ENCODE results near the gene REXO5.
"Not testable (repeated sequence)": the region's sequence is repeated elsewhere in the genome, so short reads cannot be mapped to it uniquely, and the experiment has no call there.

Gene REXO5

DNA sequence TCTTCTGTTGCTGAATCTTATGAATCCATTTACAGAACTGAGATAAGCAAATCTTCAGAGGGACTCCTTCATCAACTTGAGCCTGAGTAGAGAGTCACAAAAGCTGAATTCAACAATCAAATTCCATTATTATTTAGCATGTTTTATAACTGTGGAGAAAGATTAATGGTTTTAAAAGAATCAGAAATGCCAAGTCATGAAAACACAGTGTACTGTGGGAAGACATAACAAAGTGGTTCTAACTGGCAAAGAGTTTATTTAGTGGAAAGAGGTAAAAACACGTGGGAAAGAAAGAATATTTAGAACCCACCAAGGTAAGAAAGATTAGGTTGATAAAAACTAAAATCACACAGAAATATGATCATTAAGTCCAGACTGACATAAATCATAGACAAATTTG is 5.0 kb upstream of the REXO5 start:
- DNase-seq: no peak

DNA sequence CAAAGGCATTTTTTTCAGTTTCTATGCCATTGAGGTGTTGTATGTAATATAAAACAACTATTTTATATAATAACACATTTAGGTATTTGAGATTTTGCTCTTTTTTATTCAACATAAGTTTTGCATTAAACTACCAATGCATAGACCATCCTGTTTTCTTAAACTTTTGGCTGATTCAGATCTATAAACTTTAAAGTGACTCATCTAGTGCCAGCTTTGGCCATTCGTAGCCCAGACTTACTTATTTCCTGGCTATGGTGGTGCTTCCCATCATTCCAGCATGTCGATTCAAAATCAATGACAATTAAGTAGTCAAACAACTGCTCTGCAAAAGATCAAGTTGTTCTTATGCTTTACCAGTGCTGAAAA is 3.2 kb upstream of the REXO5 start:
- DNase-seq: no peak

DNA sequence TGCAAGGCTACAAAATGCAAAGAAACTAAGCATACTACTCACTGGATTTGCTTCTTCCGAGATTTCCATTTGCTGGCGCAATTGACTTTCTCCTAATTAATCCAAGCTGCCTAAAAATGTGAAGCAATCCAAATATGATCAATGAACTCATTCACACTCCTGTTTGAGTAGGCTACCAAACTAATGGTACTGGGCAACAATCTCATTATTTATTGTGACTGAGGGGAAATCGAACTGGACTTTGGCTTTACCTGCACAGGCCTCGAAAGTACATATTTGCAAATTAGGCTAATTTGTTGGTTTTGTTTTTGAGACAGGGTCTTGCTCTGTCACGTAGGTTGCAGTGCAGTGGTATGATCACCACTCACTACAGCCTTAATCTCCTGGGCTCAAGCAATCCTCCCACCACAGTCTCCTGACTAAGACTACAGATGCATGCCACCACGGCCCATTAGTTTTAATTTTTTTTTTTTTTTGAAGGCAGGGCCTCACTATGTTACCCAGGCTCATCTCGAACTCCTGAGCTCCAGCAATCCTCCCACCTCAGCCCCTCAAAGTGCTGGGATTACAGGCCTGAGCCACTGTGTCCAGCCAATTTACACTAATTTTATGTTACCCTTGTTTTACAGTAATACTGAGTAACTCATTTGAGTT is 2.6 kb upstream of the REXO5 start:
- DNase-seq: no peak

DNA sequence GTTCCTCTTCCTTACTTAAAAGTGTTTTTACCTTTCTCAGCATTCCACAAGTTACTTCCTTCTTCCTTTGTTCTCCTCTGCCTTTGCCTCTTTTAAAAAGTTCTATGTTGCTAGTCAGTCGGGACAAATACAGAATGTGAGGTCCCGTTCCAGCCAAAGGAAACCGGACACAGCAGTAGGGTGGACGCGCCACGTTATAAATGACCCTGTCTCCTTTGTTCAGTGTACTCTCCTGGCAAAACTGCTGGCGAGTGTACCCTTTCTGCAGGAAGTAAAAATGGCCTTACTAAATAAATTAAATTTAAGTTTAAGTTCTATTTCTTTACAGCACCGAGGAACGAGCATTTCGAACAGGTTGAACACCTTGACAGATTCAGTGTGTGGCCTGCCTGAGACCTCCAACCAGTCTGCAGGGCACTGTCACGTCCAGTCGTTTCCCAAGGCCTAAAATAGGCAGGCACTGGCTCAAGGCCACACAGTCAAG is 601 bp upstream of the REXO5 start:
- DNase-seq: not testable (repeated sequence)

DNA sequence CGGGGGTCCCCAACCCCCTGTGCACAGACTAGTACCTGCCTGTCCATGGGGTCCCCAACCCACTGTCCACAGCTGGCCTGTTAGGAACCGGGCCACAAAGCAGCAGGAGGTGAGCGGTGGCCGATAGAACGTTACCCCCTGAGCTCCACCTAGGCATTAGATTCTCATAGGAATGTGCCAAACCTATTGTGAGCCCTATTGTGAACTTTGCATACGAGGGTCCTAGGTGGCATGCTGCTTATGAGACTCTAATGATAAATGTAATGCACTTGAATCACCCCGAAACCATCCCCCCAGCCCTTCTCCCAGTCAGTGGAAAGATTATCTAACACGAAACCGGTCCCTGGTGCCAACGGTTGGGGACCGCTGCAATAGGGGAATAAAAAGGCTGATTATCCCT is 1.5 kb downstream of the REXO5 start:
- no peak for DNase-seq

DNA sequence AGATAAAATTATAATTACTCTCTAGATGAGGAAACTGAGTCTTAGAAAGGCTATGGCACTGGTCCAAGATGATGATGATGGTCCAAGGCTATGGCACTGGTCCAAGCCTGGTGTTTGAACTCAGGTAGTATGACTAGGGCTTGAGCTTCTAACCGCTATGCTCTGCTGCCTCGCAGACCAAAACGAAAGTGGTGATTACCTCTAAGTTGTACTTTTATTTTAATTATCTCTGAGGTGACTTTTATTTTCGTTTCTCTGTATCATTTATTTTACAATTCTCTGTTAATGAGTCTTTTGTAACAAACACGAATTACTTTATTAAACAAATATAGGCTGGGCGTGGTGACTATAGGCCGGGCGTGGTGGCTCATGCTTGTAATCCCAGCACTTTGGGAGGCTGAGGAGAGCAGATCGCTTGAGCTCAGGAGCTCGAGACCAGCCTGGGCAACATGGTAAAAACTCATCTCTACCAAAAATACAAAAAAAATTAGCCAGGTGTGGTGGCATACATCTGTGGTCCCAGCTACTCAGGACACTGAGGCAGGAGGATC is 5.6 kb downstream of the REXO5 start:
- DNase-seq: no peak

DNA sequence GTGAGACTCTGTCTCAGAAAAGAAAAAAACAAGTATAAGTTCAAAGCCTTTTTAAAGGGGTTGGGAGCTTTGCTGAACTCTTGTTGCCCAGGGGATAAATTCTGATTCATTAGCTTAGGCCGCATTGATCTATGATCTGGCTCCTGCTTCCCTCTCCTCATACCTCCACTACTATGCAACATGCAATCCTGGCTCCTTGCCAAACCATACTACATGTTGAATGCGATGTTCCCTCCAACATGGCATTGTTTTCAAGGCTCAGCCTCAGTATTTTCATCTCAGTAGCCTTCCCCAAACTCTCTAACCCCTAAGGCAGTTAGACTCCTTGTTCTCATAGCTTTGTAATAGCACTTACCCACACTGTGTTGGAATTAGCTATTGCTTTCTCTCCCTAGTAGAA is 6.2 kb downstream of the REXO5 start:
- no peak for DNase-seq

DNA sequence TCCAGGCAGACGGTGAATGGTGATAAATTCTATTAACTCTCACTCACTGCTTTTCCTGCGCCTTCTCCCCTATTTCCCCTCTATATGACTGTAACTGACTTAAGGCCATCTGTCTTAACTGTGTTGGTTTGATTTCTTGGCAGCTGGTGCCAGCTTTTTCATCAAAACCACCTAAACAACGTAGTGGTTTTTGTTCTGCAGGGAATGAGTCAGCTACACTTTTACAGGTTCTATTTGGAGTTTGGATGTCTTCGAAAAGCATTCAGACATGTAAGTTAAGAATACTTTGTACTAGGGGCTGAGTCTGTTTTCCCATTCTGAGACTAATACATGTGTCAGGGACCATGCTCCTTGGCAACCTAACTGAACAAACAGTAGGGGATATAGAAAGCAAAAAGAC is 8.5 kb downstream of the REXO5 start:
- DNase-seq: no peak

DNA sequence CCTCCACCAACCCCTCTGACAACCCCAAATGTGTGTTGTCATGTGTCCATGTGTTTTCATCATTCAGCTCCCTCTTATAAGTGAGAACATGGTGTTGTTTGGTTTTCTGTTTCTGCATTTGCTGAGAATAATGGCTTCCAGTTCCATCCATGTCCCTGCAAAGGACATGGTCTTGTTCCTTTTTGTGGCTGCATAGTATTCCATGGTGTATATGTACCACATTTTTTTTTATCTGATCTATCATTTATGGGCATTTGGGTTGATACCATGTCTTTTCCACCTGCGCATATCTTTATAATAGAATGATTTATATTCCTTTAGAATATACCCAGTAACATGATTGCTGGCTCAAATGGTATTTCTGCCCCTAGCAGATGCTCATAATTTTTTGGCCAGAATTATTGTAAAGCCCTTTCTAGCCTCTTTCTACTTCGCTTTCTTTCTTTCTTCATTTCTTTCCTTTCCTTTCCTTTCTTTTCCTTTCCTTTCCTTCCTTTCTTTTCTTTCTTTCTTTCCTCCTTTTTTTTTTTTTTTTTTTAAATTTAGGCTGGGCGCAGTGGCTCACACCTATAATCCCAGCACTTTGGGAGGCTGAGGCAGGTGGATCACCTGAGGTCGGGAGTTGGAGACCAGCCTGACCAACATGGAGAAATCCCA is 12.7 kb downstream of the REXO5 start:
- DNase-seq: no peak

DNA sequence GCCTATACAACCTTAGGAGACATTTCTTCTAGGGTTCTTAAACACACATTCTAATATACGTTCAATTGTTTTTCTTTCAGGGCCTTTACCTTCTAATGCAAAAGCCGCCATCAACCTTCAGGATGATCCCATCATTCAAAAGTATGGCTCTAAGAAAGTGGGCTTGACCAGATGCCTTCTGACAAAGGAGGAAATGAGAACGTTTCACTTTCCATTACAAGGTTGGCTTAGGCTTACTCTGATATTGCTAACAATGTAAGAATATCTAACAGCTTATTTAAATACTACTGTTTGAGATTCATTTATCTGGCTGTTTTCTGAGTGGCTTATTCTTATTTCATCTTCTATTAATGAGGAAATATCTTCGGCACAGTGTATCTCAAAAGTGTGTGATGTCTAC is 15.4 kb downstream of the REXO5 start:
- DNase-seq: no peak

DNA sequence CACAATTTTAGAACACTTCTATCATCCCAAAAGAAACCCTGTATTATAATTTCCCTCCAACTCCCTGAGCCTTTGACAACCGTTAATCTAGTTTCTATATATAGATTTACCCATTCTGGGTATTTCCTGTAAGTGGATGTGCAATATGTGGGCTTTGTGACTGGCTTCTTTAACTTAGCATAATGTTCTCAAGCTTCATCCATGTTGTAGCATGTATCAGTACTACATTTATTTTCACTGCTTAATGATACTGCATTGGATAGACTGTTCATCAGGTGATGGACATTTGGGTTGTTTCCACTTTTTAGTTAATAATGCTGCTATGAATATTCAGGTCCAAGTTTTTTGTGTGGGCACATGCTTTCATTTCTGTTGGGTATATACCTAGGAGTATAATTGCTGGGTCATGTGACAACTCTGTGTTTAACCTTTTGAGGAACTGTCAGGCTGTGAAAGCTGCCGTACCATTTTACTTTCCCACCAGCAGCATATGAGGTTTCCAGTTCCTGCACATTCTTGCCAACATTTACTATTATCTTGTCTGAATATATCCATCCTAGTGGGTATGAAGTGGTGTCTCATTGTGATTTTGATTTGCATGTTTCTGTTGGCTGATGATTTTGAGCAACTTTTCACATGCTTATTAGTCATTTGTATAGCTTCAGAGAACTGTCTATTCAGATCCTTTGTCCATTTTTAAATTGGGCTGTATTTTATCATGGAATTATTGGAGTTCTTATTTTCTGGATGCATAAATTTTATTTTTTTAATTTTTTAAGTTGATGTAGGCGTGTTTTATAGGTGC is 16.4 kb downstream of the REXO5 start:
- no peak for DNase-seq

DNA sequence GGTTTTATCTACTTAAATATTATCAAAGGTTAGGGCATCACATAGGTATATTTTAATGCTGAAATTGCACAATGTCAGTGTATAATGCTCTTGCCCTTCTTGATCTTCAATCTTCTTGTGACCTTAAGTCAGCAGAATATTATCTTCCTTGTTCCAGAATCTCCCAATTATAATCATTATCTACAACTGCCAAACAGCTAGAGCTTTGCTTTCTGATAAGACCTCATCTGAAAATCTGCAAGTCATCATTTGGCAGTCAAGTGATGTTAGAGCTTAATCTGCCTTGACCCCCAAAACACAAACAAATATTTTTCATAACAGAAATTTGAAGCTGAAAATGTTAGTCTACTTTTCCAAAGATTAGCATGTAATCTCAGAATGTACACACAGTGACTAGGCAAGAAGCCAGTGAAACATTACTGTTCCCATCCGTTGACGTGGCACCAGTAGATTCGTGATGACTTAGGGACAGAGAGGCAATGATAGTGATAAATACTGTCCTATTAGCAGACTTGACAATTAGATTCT is 19.8 kb downstream of the REXO5 start:
- DNase-seq: no peak

DNA sequence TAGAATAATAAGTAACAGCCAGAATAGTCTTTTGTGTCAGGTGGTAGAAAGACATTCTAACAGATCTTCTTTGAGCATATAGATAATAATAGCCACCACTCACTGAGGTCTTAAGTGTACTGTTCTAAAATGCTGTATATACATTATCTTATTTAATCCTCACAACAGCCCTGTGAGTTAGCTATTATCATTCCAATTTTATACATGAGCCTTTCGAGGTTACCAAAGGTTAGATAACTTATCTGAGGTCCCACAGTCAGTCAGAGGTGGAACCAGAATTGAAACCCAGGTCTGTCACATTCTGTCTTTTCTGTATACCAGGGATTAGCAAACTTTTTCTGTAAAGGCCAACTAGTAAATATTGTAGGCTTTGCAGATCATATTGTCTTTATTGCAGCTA is 23.2 kb downstream of the REXO5 start:
- no peak for DNase-seq

DNA sequence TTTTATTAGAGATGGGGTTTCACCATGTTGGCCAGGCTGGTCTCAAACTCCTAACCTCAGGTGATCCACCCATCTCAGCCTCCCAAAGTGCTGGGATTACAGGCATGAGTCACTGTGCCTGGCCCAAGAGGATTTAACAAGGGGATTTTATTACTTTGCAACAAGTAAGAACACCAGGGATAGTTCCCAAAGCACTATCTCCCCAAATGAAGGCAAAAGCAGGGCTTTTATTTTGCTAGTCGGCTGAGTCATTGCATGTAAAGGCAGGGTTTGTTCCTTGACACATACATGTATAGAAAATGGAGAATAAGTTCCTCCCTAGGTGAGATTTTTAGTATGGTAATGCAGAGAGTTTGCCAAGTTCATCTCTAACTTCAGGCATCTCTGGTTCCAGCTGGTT is 24.0 kb downstream of the REXO5 start:
- no peak for DNase-seq

DNA sequence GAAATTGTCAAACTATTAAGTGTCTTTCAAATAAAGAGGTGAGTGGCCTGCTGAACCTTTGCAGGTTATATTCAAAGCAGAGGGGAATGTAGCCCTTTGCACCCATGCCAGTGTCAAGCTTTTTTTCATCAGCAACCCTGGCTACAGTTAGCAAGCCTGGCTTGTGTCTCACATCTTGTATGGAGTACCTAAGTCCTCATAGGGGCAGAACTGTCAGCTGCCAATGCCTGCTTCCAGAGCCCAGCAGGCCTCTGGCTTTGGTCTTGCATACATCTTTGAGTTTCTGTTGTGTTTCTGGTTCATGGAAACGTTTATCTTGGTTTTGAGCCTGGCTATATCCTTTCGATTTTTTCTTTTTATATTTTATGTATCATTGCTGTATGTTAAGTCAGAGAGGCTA is 26.8 kb downstream of the REXO5 start:
- DNase-seq: no peak

DNA sequence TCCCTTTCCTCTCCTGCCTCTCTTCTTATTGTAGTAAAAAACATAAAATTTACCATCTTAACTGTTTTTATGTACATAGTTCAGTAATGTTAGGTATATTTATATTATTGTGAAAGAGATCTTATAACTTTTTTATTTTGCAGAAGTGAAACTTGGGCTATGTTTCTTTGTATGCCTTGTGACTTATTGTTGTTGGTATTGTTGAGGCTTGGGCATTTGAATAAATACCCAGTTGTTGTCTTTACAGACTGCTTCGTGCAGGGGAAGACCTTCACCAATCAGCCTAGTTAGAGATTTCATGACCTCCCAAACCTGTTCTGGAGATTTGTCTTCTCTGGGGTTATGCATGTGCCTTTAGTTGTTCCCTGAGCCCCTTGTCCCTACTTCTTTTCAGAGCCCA is 31.9 kb downstream of the REXO5 start:
- DNase-seq: no peak

DNA sequence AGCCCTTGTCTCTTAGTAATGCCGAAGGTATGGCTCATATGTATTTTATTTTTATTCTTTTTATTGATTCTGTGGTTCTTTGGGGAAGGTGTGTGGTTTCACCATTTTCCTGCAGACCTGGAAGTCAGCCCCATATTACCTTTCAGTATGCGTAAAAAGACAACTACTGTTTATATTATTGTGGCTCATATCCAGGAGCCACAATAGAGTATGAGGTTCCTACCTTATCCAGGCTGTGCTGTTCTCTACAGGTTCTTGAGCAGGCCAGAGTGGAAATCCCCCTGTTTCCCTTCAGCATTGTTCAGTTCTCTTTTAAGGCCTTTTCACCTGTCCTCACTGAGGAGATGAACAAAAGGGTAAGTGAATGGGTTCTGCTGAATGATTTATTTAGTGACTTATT is 33.2 kb downstream of the REXO5 start:
- no peak for DNase-seq

DNA sequence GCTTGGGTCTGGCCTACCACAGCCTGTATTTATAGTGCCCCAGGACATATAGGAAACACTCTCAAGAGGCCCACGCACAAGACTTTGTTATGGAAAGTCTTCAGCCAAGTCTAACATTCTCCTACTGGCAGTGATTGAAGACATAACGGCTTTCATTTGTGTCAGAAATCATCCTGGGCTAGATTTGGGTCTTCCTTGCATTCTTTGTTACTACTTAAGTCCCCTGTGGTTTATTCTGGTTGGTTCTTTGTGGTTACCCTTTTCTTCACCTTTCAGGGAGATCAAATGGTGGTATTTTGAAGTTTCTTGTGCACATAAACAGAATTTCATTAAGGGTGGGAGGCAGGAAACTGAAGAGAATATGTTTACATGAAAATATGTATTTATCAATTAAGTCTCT is 37.7 kb downstream of the REXO5 start:
- no peak for DNase-seq

DNA sequence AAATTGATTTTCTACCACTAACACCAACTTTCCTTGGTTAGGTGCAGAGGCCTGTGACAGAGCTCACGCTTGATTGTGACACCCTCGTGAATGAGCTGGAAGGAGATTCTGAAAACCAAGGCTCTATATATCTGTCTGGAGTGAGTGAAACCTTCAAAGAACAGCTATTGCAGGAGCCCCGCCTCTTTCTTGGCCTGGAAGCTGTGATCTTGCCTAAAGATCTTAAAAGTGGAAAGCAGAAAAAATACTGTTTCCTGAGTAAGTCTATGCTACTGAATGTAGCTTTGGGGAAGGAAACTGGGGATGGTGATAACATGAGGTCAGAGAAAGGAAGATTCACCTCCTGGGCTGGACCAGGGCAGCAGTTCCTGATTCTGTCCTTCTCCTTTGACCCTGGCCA is 38.3 kb downstream of the REXO5 start:
- no peak for DNase-seq

DNA sequence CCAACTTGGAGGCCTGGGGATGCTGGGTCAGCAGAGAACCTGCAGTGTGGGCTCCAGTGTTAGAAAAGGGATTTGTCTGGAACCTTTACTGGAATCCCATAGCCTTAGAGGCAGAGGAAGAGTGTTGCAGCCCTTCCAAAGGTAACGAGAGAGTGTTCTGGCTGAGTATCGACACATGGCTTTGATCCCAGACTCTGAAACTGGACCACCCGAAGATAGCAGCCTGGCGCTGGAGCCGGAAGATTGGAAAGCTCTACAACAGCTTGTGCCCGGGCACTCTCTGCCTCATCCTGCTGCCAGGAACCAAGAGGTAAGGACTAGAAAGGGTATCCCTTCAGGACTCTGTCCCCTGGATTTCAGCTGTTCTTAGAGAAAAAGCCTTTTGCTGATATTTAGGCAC is 39.7 kb downstream of the REXO5 start:
- no peak for DNase-seq

DNA sequence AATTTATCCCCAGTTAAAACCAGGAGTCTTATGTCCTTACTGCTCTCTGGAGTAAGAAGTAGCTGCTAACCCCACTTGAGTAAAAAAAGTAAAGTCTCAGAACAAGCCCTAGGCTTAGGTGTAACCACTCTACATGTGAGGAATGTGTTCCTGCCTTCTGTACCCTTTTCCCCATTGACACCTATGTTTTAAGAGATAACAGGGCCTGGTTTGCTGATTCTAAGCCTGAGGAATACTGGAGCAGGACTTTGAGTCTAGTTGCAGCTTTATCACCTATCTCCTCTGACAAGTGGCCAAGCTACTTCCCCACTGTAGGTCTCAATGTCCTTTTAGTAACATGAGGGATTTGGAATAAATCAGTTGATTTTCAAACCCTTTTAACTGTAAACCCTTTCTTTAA is 40.2 kb downstream of the REXO5 start:
- no peak for DNase-seq

DNA sequence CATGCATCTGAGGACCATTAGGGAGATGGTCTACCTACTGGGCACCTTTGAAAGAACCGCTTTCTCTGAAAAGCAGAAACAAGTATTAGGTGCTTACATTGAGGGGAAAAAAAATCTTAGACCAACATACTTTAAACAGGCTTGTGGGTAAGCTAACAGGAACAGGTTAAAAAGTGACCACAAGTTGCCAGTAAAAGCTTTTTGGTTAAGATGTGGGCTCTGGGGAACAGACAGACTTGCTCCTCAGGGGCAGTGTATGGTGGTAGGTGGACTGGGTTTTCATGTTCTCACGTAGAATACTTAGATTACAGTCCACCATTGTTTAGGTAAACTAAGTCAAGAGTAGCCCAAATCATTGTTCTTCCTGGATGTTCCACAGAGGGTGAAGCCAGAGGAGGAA is 41.2 kb downstream of the REXO5 start:
- no peak for DNase-seq

DNA sequence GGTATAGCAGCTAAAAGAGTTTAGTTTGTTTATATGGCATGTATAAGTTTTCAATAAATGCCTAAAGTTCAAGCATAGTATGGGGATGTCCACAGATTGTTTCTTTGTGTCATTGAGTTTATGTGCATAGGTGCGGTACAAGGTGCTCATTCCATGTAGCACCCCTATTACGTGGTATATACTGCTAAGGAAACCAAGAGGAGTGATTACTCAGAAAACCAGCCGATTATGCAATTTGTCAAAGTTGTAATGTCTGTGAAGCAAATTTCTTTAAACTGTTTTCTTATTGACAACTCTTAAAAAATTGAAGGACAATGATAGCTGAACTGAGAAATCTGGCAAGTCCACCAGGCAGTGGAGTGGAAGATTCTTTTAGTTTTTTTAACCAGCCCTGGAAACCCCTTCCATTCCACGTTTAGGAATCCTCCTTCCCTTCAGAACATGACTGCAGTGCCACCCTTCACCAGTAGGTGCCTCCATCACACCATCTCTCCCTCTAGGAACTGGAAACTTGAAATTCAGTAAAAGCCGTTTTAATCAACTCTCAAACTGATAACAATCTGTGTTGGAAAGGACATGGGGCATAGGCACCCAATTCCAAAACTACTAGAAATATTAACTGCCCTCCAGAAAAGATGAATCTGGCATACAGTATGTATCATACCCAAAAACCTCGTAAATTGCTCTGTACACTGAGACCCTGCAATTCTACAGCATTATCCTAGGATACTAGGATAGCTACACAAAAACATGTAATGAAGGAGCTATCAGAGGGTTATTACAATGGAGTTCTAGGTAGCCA is 43.5 kb downstream of the REXO5 start:
- peak; percentile 51 for DNase-seq
